GM12892 (cell line): ENCODE measurements around the gene NXNL2.

Experiments
- POLR2A ChIP-seq: IDR thresholded peaks from 2 replicates; pipeline ENCODE4 v1.6.1; 2011; ENCODE audit warnings: low read depth, low read length, control low read depth
- TAF1 ChIP-seq: IDR thresholded peaks from 2 replicates; pipeline ENCODE4 v1.6.1; 2011; ENCODE audit warnings: low read depth, mild to moderate bottlenecking, control low read depth, low read length, borderline replicate concordance

DNA sequence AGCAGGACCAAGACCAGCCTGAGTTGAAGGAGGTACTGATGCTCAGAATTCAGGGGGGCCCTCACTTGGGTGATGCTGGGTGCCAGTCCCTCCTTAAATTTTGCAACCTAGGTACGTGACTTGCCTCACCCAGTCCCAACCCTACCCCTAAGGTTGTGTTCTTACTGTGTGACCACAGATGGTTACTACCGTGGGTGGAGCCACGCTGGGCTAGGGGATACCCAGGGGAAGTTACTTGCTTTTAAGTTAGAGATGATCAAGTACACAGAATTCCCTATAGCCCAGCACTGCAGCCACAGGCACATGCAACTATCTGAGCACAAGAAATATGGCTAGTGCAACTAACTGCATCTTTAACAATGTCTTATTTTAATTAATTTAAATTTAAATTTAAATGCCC, 32.9 kb downstream of the NXNL2 start:
- TF ChIP-seq POLR2A = no peak
- TF ChIP-seq TAF1 = no peak
